H1 (cell line): ENCODE measurements around the gene PDF. TPM values are rescaled to one million over a fixed set of nuclear protein-coding genes. Genes with fewer than 3 reads are reported as not detected.

Experiments used
- CTCF ChIA-PET: fragments of 300-600 bp; sonication (Branson Sonifier 250); formaldehyde crosslinking; loops from one replicate; lab custom pipeline; 2021; ENCODE audit not compliant: partially characterized antibody; lab: Charles Lee
- POLR2A ChIA-PET: fragments of 300-600 bp; sonication (Branson Sonifier 250); formaldehyde crosslinking; loops from one replicate; lab custom pipeline; 2021; ENCODE audit warnings: inconsistent platforms; ENCODE audit not compliant: partially characterized antibody; lab: Charles Lee
- DNase-seq, 2 experiments: peaks; one replicate each; pipeline versions ENCODE4 v3.0.0 to v3.0.0-alpha.2; 2010 to 2022; ENCODE audit warnings: low spot score in 2 of 2, low read depth in 1 of 2, mixed read lengths in 1 of 2
- FAIRE-seq: peaks from 2 replicates; lab custom pipeline; 2011; peaks lifted over from hg19 to GRCh38; lab: Jason Lieb, UNC
- H2AFZ ChIP-seq: 2 replicates; pipeline ENCODE4 v1.8.1; 2012; ENCODE audit warnings: low read length, inconsistent platforms
- H2AK5ac ChIP-seq: 2 replicates; pipeline ENCODE4 v1.6.1; 2013; ENCODE audit warnings: low read depth, low read length
- H2BK120ac ChIP-seq: replicated peaks from 2 replicates; pipeline ENCODE3; 2013; ENCODE audit warnings: low read depth, low read length, inconsistent platforms
- H2BK12ac ChIP-seq: 2 replicates; pipeline ENCODE4 v1.6.1; 2013; ENCODE audit warnings: low read depth, low read length
- H2BK15ac ChIP-seq: 2 replicates; pipeline ENCODE4 v1.6.1; 2013; ENCODE audit warnings: low read length
- H2BK20ac ChIP-seq: 2 replicates; pipeline ENCODE4 v1.6.1; 2013; ENCODE audit warnings: low read length
- H2BK5ac ChIP-seq: 2 replicates; pipeline ENCODE4 v1.6.1; 2013; ENCODE audit warnings: low read depth, low read length
- H3K14ac ChIP-seq: 2 replicates; pipeline ENCODE4 v1.6.1; 2013; ENCODE audit warnings: inconsistent platforms; ENCODE audit not compliant: insufficient read length
- H3K18ac ChIP-seq: 2 replicates; pipeline ENCODE4 v1.6.1; 2013; ENCODE audit warnings: low read length; ENCODE audit errors: extremely low read depth
- H3K23ac ChIP-seq: 2 replicates; pipeline ENCODE4 v1.6.1; 2013; ENCODE audit warnings: inconsistent platforms; ENCODE audit not compliant: insufficient read length
- H3K23me2 ChIP-seq: 2 replicates; pipeline ENCODE4 v1.6.1; 2013; ENCODE audit warnings: low read depth, low read length
- H3K27ac ChIP-seq: 2 replicates; pipeline ENCODE4 v1.6.1; 2011; ENCODE audit warnings: low read depth, low read length, inconsistent platforms
- H3K27me3 ChIP-seq, 4 experiments: replicated peaks in 1 of 4; 1 replicate in 1 of 4; 2 replicates in 3 of 4; pipeline versions ENCODE4 v1.6.1 to v1.8.1; 2011 to 2013; ENCODE audit warnings: low read length in 3 of 4, mild to moderate bottlenecking in 3 of 4, inconsistent platforms in 2 of 4, mixed read lengths in 2 of 4, moderate library complexity in 1 of 4; ENCODE audit not compliant: control insufficient read depth in 3 of 4, insufficient read depth in 3 of 4; ENCODE audit errors: extremely low read depth in 1 of 4
- H3K36me3 ChIP-seq, 4 experiments: 2 replicates each; pipeline versions ENCODE4 v1.6.1 to v1.8.1; 2011 to 2013; ENCODE audit warnings: mild to moderate bottlenecking in 4 of 4, low read length in 3 of 4, moderate library complexity in 2 of 4, control low read depth in 1 of 4, inconsistent platforms in 1 of 4; ENCODE audit not compliant: insufficient read depth in 4 of 4, control insufficient read depth in 2 of 4
- H3K4ac ChIP-seq: replicated peaks from 2 replicates; pipeline ENCODE3; 2013; ENCODE audit warnings: low read length, low read depth, mixed read lengths, inconsistent platforms; ENCODE audit not compliant: insufficient read length
- H3K4me1 ChIP-seq, 4 experiments: replicated peaks in 1 of 4; 1 replicate in 1 of 4; 2 replicates in 3 of 4; pipeline versions ENCODE4 v1.6.1 to v1.8.1; 2011 to 2013; ENCODE audit warnings: low read length in 3 of 4, inconsistent platforms in 2 of 4, mixed read lengths in 1 of 4; ENCODE audit not compliant: insufficient read depth in 4 of 4, control insufficient read depth in 3 of 4
- H3K4me2 ChIP-seq, 2 experiments: 2 replicates each; pipeline versions ENCODE4 v1.6.1 to v1.8.1; 2011 to 2013; ENCODE audit warnings: low read depth in 2 of 2, low read length in 2 of 2, control low read depth in 1 of 2, inconsistent platforms in 1 of 2, mild to moderate bottlenecking in 1 of 2; ENCODE audit not compliant: insufficient read depth in 1 of 2
- H3K4me3 ChIP-seq, 4 experiments: fragments of 200-600, 300-600 bp in 1 of 4; sonication (generic), shearing (Covaris generic), sonication (Bioruptor Twin) in 1 of 4; 2 replicates each; pipeline versions ENCODE4 v1.5.1 to v1.8.1; 2011 to 2016; ENCODE audit warnings: low read length in 4 of 4, low read depth in 3 of 4, control low read depth in 2 of 4, inconsistent platforms in 2 of 4, mild to moderate bottlenecking in 2 of 4, mixed read lengths in 1 of 4, moderate library complexity in 1 of 4; ENCODE audit not compliant: insufficient read depth in 2 of 4; ENCODE audit errors: extremely low read depth in 1 of 4
- H3K56ac ChIP-seq: replicated peaks from 2 replicates; pipeline ENCODE3; 2013; ENCODE audit warnings: low read depth, mild to moderate bottlenecking, mixed read lengths, low read length, inconsistent platforms; ENCODE audit not compliant: insufficient read length
- H3K79me1 ChIP-seq: 2 replicates; pipeline ENCODE4 v1.6.1; 2013; ENCODE audit warnings: low read depth, low read length, control low read depth
- H3K79me2 ChIP-seq, 2 experiments: 2 replicates each; pipeline versions ENCODE4 v1.6.1 to v1.8.1; 2012 to 2013; ENCODE audit warnings: low read length in 2 of 2, mild to moderate bottlenecking in 2 of 2, inconsistent platforms in 1 of 2; ENCODE audit not compliant: insufficient read depth in 2 of 2, control insufficient read depth in 1 of 2
- H3K9ac ChIP-seq, 4 experiments: replicated peaks in 1 of 4; 1 replicate in 1 of 4; 2 replicates in 3 of 4; pipeline versions ENCODE4 v1.6.1 to v1.8.1; 2011 to 2013; ENCODE audit warnings: low read depth in 3 of 4, low read length in 3 of 4, control low read depth in 2 of 4, mild to moderate bottlenecking in 2 of 4, moderate library complexity in 2 of 4, inconsistent platforms in 1 of 4; ENCODE audit errors: extremely low read depth in 1 of 4
- H3K9me3 ChIP-seq, 2 experiments: 2 replicates each; pipeline versions ENCODE4 v1.6.1 to v1.8.1; 2012 to 2013; ENCODE audit warnings: mild to moderate bottlenecking in 2 of 2, moderate library complexity in 2 of 2, control low read depth in 1 of 2, inconsistent platforms in 1 of 2, low read depth in 1 of 2, low read length in 1 of 2, mixed read lengths in 1 of 2; ENCODE audit not compliant: insufficient read depth in 2 of 2
- H4K20me1 ChIP-seq, 2 experiments: replicated peaks in 1 of 2; 2 replicates each; pipeline versions ENCODE3 to v1.8.1; 2011 to 2013; ENCODE audit warnings: inconsistent platforms in 2 of 2, low read length in 2 of 2, mild to moderate bottlenecking in 1 of 2; ENCODE audit not compliant: insufficient read depth in 2 of 2, control insufficient read depth in 1 of 2
- H4K5ac ChIP-seq: 2 replicates; pipeline ENCODE4 v1.6.1; 2013; ENCODE audit warnings: low read length, low read depth, mixed read lengths, inconsistent platforms; ENCODE audit not compliant: insufficient read length
- H4K8ac ChIP-seq: 2 replicates; pipeline ENCODE4 v1.8.0; 2013; ENCODE audit warnings: mild to moderate bottlenecking, moderate library complexity, low read length, inconsistent platforms; ENCODE audit not compliant: insufficient read depth; ENCODE audit errors: extremely low read depth
- H4K91ac ChIP-seq: replicated peaks from 2 replicates; pipeline ENCODE3; 2013; ENCODE audit warnings: low read length, mixed read lengths, inconsistent platforms; ENCODE audit not compliant: insufficient read length
- BRCA1 ChIP-seq: IDR thresholded peaks from 2 replicates; pipeline ENCODE4 v1.6.1; 2012; ENCODE audit warnings: low read depth, low read length, improper control_type of control experiment
- EZH2 ChIP-seq: fragments of 200-600 bp; sonication (generic); IDR thresholded peaks from 2 replicates; pipeline ENCODE4 v1.7.1; 2012; ENCODE audit warnings: low read depth, mild to moderate bottlenecking, moderate library complexity, low read length, inconsistent platforms; ENCODE audit not compliant: severe bottlenecking
- JUN ChIP-seq: IDR thresholded peaks from 2 replicates; pipeline ENCODE4 v1.6.1; 2011; ENCODE audit warnings: low read depth, mild to moderate bottlenecking, improper control_type of control experiment, low read length
- RFX5 ChIP-seq: IDR thresholded peaks from 2 replicates; pipeline ENCODE4 v1.6.1; 2011; ENCODE audit warnings: low read depth, low read length, improper control_type of control experiment, borderline replicate concordance
- SAP30 ChIP-seq: fragments of 300-600 bp; sonication (generic); IDR thresholded peaks from 2 replicates; pipeline ENCODE4 v1.7.1; 2012; ENCODE audit warnings: low read length, moderate library complexity, mild to moderate bottlenecking, inconsistent platforms; ENCODE audit not compliant: insufficient read depth, insufficient replicate concordance
- TAF7 ChIP-seq: optimal IDR thresholded peaks from 2 replicates; pipeline ENCODE3; 2011; ENCODE audit warnings: low read depth, mild to moderate bottlenecking, inconsistent platforms, low read length, moderate library complexity, borderline replicate concordance
- TBP ChIP-seq: IDR thresholded peaks from 2 replicates; pipeline ENCODE4 v1.6.1; 2011; ENCODE audit warnings: low read depth, low read length, improper control_type of control experiment
- WGBS, 2 experiments: shearing (Covaris generic) in 1 of 2; methylation state at CpG; one replicate each; pipeline versions ENCODE4 v1.1.6 to v1.1.7; 2013 to 2015; ENCODE audit warnings: low lambda C conversion rate in 2 of 2, mixed read lengths in 2 of 2, inconsistent platforms in 1 of 2, low coverage in 1 of 2, missing lambda C conversion rate in 1 of 2; ENCODE audit not compliant: insufficient replicate concordance in 2 of 2, insufficient coverage in 1 of 2, insufficient read length in 1 of 2; ENCODE audit errors: extremely low coverage in 1 of 2, missing lambda C conversion rate in 1 of 2; 5-methylcytosine and 5-hydroxymethylcytosine counted together
- polyA plus RNA-seq, 7 experiments: library from polyadenylated mRNA; depleted of rRNA in 3 of 7; stranded (reverse) in 5 of 7; unstranded in 2 of 7; fragments of >200 nt in 5 of 7; fragments of 200-250 nt in 2 of 7; gene quantifications; 1 replicate in 5 of 7; 2 replicates in 1 of 7; 4 replicates in 1 of 7; pipeline versions ENCODE4 v1.2.1 to v1.2.3, GENCODE V29; 2011 to 2013; ENCODE audit warnings: missing spikeins in 2 of 7, mixed read lengths in 2 of 7
- total RNA-seq: library from RNA; stranded (reverse); fragmentation: NEBNext Ultra II Directional; extraction: Animal tissue kit (Norgen Biotek cat#: 25700); gene quantifications from 2 replicates; pipeline ENCODE4 v1.2.1, GENCODE V29; 2021
- TF ChIP-seq, protein P1 (sequence below): IDR thresholded peaks from 2 replicates; pipeline ENCODE4 v1.6.1; 2011; ENCODE audit warnings: low read depth, mild to moderate bottlenecking, low read length; ENCODE audit not compliant: insufficient read depth

Gene PDF
- total and polyA plus RNA-seq, 2 of the 8 experiments (the other 6 are each of a cell fraction or from before 2014, with no cell fraction given) = 17.7 to 23.9 TPM

DNA sequence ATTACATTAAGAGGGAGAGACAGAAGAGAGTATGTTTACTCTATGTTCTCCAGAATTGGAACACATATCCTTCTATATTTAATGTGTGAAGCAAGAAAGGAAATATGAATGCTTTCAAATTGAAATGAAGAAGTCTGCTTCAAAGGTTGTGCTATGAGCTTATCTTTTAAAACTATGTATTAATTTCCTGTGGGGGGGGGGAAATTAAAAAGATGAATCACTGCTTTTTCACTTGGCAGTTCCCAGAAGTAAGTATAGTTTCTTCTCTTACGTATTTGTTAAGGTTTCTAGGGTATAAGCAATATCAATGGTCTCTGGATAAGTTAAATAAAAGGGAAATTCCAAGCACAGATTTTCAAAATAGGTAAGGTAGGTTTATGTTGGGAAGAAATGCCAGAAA lies 48.4 kb upstream of the PDF start:
- H4K8ac ChIP-seq = no peak overlapping the region
- peaks cover 12 to 50% (median 31%) of the 10 kb centered on the region in 4 experiments for H3K36me3 ChIP-seq
- TF ChIP-seq BRCA1 = no peak
- TF ChIP-seq JUN = no peak
- no peak for TF ChIP-seq RFX5
- TF ChIP-seq TBP = no peak
- no peak for TF ChIP-seq SAP30
- TF ChIP-seq, protein P1, sequence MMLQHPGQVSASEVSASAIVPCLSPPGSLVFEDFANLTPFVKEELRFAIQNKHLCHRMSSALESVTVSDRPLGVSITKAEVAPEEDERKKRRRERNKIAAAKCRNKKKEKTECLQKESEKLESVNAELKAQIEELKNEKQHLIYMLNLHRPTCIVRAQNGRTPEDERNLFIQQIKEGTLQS = no peak
- no peak for TF ChIP-seq EZH2
- TF ChIP-seq TAF7 = no peak

More for the DNA sequence above, 48.4 kb upstream of the PDF start:
- Histone ChIP-seq H3K4me2 (no peak overlapping the region), H3K4ac (no peak overlapping the region), H4K5ac (no peak overlapping the region), H3K79me2 (peaks cover 0 to 18% of the 10 kb centered on the region in 2 experiments; a peak in 2 of 4 replicates), H2AFZ (no peak overlapping the region), H2BK20ac (no peak overlapping the region), H3K14ac (no peak overlapping the region), H3K9ac (no peak overlapping the region), H2BK5ac (no peak overlapping the region), H3K4me3 (no peak overlapping the region), H3K23ac (no peak overlapping the region), H3K23me2 (no peaks in the 10 kb centered on the region), H3K18ac (no peak overlapping the region), H3K27ac (no peak overlapping the region), H3K9me3 (no peaks in the 10 kb centered on the region), H2BK12ac (no peak overlapping the region), H4K91ac (no peak overlapping the region), H2BK15ac (no peak overlapping the region), H2AK5ac (no peak overlapping the region), H3K27me3 (no peaks in the 10 kb centered on the region), H2BK120ac (no peak overlapping the region), H3K4me1 (no peaks in the 10 kb centered on the region), H3K79me1 (no peaks in the 10 kb centered on the region), H4K20me1 (peaks cover 0 to 2% of the 10 kb centered on the region in 2 experiments), H3K56ac (no peak overlapping the region)
- no peak for FAIRE-seq
- ChIA-PET POLR2A (interaction anchor here (0.6 to 1.2 kb wide), 4 partner anchors 11 to 375 kb away, joined by 3 read pairs; no protein-coding TSS in a partner anchor), CTCF (interaction anchor here (0.5 kb wide), 1 partner anchor 17 kb away, joined by 3 read pairs; no protein-coding TSS in a partner anchor)
- 100% methylated on average over 1 of the region's 1 CpG; no CpG with 5 or more reads in 1 of the 2 experiments for WGBS, 2 experiments
- no peak for DNase-seq
